Measurements from ENCODE around the gene CCDC51. TPM values are rescaled to one million over a fixed set of nuclear protein-coding genes. Genes with fewer than 3 reads are reported as not detected.

The CCDC51 gene
- total and polyA plus RNA-seq, 9 of the 15 experiments (the other 6 are each of a cell fraction or from before 2014, with no cell fraction given): 6.5 to 18.6 (median 15.7) TPM

DNA sequence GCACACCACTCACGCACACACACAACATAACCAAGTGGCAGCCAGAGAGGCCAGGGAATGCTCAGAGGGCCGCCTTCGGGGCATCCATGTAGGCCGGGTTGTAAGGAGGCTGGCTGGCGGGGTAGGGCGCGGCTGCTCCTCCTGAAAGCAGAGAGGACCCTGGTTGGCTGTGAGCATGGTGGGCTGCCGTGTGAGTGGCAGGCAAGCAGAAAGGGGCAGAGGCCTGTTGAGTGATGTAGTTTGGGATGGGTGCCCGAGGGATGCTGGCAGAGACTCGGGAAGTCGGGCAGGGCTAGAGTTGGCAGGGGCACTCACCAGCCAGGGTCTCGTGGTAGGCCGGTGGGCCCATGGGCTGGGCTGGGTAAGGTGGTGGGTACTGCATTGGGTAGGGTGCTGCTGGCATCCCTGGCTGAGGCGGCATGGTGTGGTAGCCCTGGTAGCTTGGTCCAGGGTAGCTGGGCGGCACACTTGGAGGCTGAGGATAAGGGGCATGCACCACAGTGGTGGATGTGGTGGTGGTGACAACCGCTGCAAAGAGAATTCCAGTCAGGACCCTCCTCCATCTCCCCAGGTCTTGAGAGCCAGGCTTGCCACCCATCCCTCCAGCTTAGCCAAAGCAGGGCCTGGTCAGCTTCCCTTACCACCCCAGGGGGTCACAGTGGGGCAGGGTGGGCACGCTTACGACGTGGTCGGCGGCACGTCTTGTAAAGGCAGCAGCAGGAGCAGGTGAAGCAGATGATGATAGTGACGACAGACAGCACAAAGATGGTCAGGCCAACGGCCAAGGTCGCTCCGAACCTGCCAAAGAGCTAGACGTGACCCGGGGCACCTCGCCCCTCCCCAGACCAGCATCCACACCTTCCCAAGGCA is 29.4 kb upstream of the CCDC51 start:
- no peak overlapping the region for H3K27ac ChIP-seq (ENCODE audit: extremely low read depth, low read depth, low read length)
- ATAC-seq (no peak), DNase-seq (ENCODE audit: extremely low read depth in 1 of 4, low spot score in 3 of 4) (no peak), FAIRE-seq (no peak)
- H3K4me2 ChIP-seq (ENCODE audit: insufficient read depth, low read length): no peak overlapping the region
- intact Hi-C loops (cut with micrococcal nuclease) (no loop called here), in situ Hi-C loops (cut with MboI) (loop anchor here (5.0 kb wide), 1 partner anchor 88 kb away; the partner anchor contains the start of gene PFKFB4)
- peaks cover 38% of the 10 kb centered on the region; the same call in 1 of the 3 replicates for H3K36me3 ChIP-seq (ENCODE audit: control insufficient read depth, insufficient read depth, low read length)
- H2AFZ ChIP-seq (ENCODE audit: low read depth, low read length): no peak overlapping the region
- no peaks in the 10 kb centered on the region for H3K9me3 ChIP-seq (replicated peaks; ENCODE audit: control insufficient read depth, insufficient read depth, low read depth, low read length)
- H3K4me1 ChIP-seq (replicated peaks in 1 of 2; ENCODE audit: control insufficient read depth in 2 of 2, insufficient read depth in 2 of 2, low read length in 2 of 2): peaks cover 11 to 62% of the 10 kb centered on the region in 2 experiments
- TF ChIP-seq POLR2G (IDR thresholded peaks at IDR 0.05; ENCODE audit: low read depth, low read length) (0 out of 2 replicates have a peak, but pooled peaks have one; percentile 30), EP300 (IDR thresholded peaks at IDR 0.05; ENCODE audit: low read length) (no peak), ZNF140 (CRISPR knock-in tag; IDR thresholded peaks at IDR 0.05) (no peak), CBX8 (IDR thresholded peaks at IDR 0.05; ENCODE audit: borderline replicate concordance, extremely low read depth, low read depth, low read length, poor library complexity, severe bottlenecking) (no peak), CAMTA2 (CRISPR knock-in tag; conservative IDR thresholded peaks at IDR 0.05) (no peak), TRIM24 (IDR thresholded peaks at IDR 0.05) (no peak), FIP1L1 (IDR thresholded peaks at IDR 0.05; ENCODE audit: low read depth, low read length, poor library complexity, severe bottlenecking) (no peak), ETV6 (IDR thresholded peaks at IDR 0.05; ENCODE audit: borderline replicate concordance in 1 of 2, low read depth in 2 of 2, low read length in 1 of 2) (no peak), ETV6 (CRISPR knock-in tag; IDR thresholded peaks at IDR 0.05; ENCODE audit: borderline replicate concordance) (no peak), CEBPB (tag; IDR thresholded peaks at IDR 0.05) (no peak), HLTF (IDR thresholded peaks at IDR 0.05) (no peak), MEIS2 (IDR thresholded peaks at IDR 0.05; ENCODE audit: partially characterized antibody) (no peak), SNIP1 (IDR thresholded peaks at IDR 0.05; ENCODE audit: low read depth) (no peak), HDAC8 (tag; IDR thresholded peaks at IDR 0.05) (no peak)
- TF ChIP-seq, protein P1, sequence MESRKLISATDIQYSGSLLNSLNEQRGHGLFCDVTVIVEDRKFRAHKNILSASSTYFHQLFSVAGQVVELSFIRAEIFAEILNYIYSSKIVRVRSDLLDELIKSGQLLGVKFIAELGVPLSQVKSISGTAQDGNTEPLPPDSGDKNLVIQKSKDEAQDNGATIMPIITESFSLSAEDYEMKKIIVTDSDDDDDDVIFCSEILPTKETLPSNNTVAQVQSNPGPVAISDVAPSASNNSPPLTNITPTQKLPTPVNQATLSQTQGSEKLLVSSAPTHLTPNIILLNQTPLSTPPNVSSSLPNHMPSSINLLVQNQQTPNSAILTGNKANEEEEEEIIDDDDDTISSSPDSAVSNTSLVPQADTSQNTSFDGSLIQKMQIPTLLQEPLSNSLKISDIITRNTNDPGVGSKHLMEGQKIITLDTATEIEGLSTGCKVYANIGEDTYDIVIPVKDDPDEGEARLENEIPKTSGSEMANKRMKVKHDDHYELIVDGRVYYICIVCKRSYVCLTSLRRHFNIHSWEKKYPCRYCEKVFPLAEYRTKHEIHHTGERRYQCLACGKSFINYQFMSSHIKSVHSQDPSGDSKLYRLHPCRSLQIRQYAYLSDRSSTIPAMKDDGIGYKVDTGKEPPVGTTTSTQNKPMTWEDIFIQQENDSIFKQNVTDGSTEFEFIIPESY (CRISPR knock-in tag; IDR thresholded peaks at IDR 0.05): peak; percentile 44; the same call in 1 of the 2 replicates
- no TSS peak for BruUV-seq (replicated peaks)
- no peaks in the 10 kb centered on the region for H3K27me3 ChIP-seq (ENCODE audit: control insufficient read depth in 2 of 2, insufficient read depth in 2 of 2, low read length in 2 of 2)
- POLR2A ChIA-PET: interaction anchor here (0.6 to 0.9 kb wide), 3 partner anchors 156 to 446 kb away, joined by 3 read pairs; no protein-coding TSS in a partner anchor
- H3K4me3 ChIP-seq: no peak overlapping the region
- WGBS (ENCODE audit: insufficient coverage, low coverage, missing lambda C conversion rate): 94% methylated on average over 14 of the region's 29 CpGs
- peak overlapping the region in 1 of 2 experiments; percentile 13; a peak in 1 of 4 replicates for H3K9ac ChIP-seq (ENCODE audit: insufficient read depth in 1 of 2, low read depth in 2 of 2, low read length in 2 of 2)
- CTCF ChIA-PET (ENCODE audit: low intra/inter-chr PET ratio): interaction anchor here (0.5 kb wide), 1 partner anchor 196 kb away, joined by 3 read pairs; no protein-coding TSS in a partner anchor
- no peaks in the 10 kb centered on the region for H4K20me1 ChIP-seq (replicated peaks; ENCODE audit: control insufficient read depth, insufficient read depth, low read length)
- no peaks in the 10 kb centered on the region for H3K9me1 ChIP-seq (ENCODE audit: control insufficient read depth, insufficient read depth, low read length)
- H3K79me2 ChIP-seq (ENCODE audit: control insufficient read depth, insufficient read depth, low read length): peaks cover 24% of the 10 kb centered on the region

Data from K562 (cell line).